ENCODE data around the gene DRG1. TPM values are rescaled to one million over a fixed set of nuclear protein-coding genes. Genes with fewer than 3 reads are reported as not detected.
"Not testable (repeated sequence)": the region's sequence is repeated elsewhere in the genome, so short reads cannot be mapped to it uniquely, and the experiment has no call there.

The DRG1 gene
- 50.9 TPM for total RNA-seq

- peak; percentile 97 for DNase-seq (ENCODE audit: low spot score)
Observed at GRCh38 chr22:31399211-31400022, at the start of gene DRG1. Gene DRG1, plus strand, starts transcription at chr22:31399604. Its CDS starts 80 bp downstream, at chr22:31399684.

GRCh38 chr22:31349960-31350359 is 49.4 kb upstream of the DRG1 start:
- no peak for DNase-seq (ENCODE audit: low spot score)

- DNase-seq (ENCODE audit: low spot score) = no peak
Observed at GRCh38 chr22:31350410-31350863, 49.0 kb upstream of the DRG1 start.

- DNase-seq (ENCODE audit: low spot score) = no peak
Observed at GRCh38 chr22:31354515-31354914, 44.9 kb upstream of the DRG1 start.

GRCh38 chr22:31360029-31360428 is 39.4 kb upstream of the DRG1 start:
- DNase-seq (ENCODE audit: low spot score) = no peak

- no peak for DNase-seq (ENCODE audit: low spot score)
Observed at GRCh38 chr22:31361743-31362142, 37.7 kb upstream of the DRG1 start.

- no peak for DNase-seq (ENCODE audit: low spot score)
Observed at GRCh38 chr22:31363885-31364465, 35.4 kb upstream of the DRG1 start.

- no peak for DNase-seq (ENCODE audit: low spot score)
Observed at GRCh38 chr22:31367426-31367825, 32.0 kb upstream of the DRG1 start.

GRCh38 chr22:31377612-31378011 is 21.8 kb upstream of the DRG1 start:
- no peak for DNase-seq (ENCODE audit: low spot score)

- DNase-seq (ENCODE audit: low spot score) = no peak
Observed at GRCh38 chr22:31378123-31378522, 21.3 kb upstream of the DRG1 start.

- DNase-seq (ENCODE audit: low spot score) = not testable (repeated sequence)
Observed at GRCh38 chr22:31378651-31379050, 20.8 kb upstream of the DRG1 start.

- DNase-seq (ENCODE audit: low spot score) = no peak
Observed at GRCh38 chr22:31393893-31394292, 5.5 kb upstream of the DRG1 start.

GRCh38 chr22:31394326-31394725 is 5.1 kb upstream of the DRG1 start:
- DNase-seq (ENCODE audit: low spot score) = no peak

- no peak for DNase-seq (ENCODE audit: low spot score)
Observed at GRCh38 chr22:31398231-31398630, 1.2 kb upstream of the DRG1 start.

- no peak for DNase-seq (ENCODE audit: low spot score)
Observed at GRCh38 chr22:31400023-31400397, 606 bp downstream of the DRG1 start.

GRCh38 chr22:31402350-31402749 is 2.9 kb downstream of the DRG1 start:
- DNase-seq (ENCODE audit: low spot score) = not testable (repeated sequence)

GRCh38 chr22:31425331-31426050 is 26.1 kb downstream of the DRG1 start:
- no peak for DNase-seq (ENCODE audit: low spot score)

GRCh38 chr22:31431950-31432349 is 32.5 kb downstream of the DRG1 start:
- DNase-seq (ENCODE audit: low spot score) = no peak

- no peak for DNase-seq (ENCODE audit: low spot score)
Observed at GRCh38 chr22:31436132-31436531, 36.7 kb downstream of the DRG1 start.

GRCh38 chr22:31439808-31440207 is 40.4 kb downstream of the DRG1 start:
- DNase-seq (ENCODE audit: low spot score) = no peak

- DNase-seq (ENCODE audit: low spot score) = no peak
Observed at GRCh38 chr22:31440681-31441080, 41.3 kb downstream of the DRG1 start.

GRCh38 chr22:31441652-31442051 is 42.2 kb downstream of the DRG1 start:
- DNase-seq (ENCODE audit: low spot score) = no peak

All from ureter (tissue), 1 donor.